ENCODE measurements around the gene PAK6.
A peak's percentile ranks its signal among the peaks of the same experiment; 100 is the strongest.

PAK6 gene

DNA sequence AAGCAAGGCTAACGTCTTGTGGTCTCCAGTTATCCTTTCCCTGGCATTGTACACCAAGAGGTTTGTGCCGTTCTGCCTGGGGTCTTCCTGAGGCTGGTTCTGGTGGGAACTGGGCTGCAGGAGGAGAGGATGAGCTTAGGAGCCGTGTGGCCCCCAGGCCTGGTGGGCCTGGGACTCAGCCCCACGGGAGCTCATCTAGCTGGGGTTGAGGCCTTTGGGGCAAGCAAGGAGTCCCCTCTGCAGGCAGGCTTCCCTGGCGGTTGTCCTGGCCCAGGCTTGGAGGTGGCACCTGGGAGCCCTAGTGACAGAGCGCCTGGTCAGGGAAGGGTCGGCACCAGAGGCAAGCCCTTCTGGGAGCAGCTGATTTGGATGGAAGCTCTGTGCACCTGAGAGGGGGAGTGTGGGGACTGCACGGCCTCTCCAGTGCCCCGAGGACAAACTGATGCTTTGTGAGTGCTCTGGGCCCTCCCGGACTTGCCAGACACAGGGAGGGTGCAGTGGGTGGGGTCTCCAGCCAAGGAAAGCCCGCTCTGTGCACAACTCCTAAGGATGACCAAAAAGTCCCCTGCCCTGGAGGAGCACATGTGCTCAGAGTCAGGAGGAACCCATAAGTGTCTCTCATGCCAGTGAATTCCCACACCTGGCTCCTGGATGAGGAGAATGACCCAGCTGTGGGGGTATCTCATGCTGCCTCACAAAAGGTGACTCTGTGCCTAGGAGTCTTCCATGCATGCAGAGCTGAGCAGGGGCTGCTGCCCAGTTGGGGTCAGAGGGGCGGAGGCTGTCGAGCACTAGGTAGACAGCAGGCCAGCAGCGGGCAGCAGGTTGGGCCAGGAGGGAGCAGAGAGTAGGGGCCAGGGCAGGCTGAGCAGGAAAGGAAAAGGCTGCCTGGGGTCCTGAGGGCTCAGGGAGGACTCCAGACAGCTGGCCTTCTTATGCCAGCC, 2.7 kb downstream of the PAK6 start:
- DNase-seq (ENCODE audit: low spot score): no peak

DNA sequence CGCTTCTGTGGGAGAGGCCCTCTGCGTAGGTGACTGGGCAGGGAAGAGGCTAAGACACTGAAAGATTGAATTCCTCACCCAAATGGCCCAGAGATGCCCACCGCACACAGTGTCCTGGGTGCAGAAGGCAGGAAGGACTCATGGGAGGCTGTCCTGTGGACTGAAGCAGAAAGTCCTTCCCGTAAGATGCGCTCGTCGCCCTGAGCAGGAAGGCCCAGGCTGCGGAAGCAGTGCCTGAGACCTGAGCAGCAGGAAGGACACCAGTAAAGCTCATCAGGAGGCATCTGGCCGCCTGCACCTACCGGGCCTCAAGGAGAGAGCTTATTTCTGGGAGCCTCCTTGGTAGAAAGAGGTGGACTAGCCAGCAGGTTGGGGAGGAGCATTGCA, 3.3 kb downstream of the PAK6 start:
- DNase-seq (ENCODE audit: low spot score): no peak

- no peak for DNase-seq (ENCODE audit: low spot score)
Measured at GRCh38 chr15:40242601-40243000, 3.7 kb downstream of the PAK6 start.

GRCh38 chr15:40243126-40243810, 4.4 kb downstream of the PAK6 start:
- DNase-seq (ENCODE audit: low spot score): no peak

- no peak for DNase-seq (ENCODE audit: low spot score)
Measured at GRCh38 chr15:40244961-40245523, 6.2 kb downstream of the PAK6 start.

DNA sequence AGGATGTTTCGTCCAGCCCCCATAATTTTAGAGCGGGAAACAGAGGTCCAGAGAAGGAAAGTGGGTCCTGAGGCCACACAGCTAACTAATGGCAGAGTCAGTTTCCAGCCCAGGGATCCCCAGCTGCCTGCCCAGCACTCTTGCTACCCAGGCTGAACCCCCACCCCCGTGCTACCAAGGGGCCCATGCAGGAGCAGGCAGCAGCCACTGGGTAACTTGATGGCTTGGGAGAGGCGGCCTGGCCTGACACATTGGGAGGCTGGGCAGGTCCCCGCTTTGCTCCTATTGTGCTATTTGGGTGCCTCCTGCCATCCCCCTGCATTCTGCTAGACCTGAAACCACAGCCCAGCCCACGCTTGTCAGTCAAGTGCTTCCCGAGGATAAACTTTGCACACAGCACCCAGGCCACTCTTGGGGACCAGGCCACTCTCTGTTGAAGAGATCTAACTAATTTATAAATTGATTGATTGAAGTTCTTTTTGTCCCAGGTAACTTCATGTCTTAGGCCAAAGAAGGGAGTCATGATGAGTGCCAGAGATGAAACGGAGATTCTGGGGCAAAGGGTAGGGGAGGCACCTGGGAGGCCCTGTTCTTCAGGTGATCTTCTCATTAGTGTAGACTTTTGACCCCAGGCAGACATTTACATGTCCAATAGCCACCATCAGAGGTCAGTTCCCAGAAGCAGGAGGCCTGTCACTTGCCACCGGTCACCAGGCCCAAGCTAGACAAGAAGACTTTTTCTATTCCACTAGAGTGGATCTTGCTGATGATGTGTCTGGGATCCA, 7.0 kb downstream of the PAK6 start:
- DNase-seq (ENCODE audit: low spot score): no peak

GRCh38 chr15:40246496-40247280, 7.8 kb downstream of the PAK6 start:
- DNase-seq (ENCODE audit: low spot score): no peak

GRCh38 chr15:40247406-40247971, 8.6 kb downstream of the PAK6 start:
- DNase-seq (ENCODE audit: low spot score): no peak

- DNase-seq (ENCODE audit: low spot score): no peak
Measured at GRCh38 chr15:40248006-40248783, 9.3 kb downstream of the PAK6 start.

DNA sequence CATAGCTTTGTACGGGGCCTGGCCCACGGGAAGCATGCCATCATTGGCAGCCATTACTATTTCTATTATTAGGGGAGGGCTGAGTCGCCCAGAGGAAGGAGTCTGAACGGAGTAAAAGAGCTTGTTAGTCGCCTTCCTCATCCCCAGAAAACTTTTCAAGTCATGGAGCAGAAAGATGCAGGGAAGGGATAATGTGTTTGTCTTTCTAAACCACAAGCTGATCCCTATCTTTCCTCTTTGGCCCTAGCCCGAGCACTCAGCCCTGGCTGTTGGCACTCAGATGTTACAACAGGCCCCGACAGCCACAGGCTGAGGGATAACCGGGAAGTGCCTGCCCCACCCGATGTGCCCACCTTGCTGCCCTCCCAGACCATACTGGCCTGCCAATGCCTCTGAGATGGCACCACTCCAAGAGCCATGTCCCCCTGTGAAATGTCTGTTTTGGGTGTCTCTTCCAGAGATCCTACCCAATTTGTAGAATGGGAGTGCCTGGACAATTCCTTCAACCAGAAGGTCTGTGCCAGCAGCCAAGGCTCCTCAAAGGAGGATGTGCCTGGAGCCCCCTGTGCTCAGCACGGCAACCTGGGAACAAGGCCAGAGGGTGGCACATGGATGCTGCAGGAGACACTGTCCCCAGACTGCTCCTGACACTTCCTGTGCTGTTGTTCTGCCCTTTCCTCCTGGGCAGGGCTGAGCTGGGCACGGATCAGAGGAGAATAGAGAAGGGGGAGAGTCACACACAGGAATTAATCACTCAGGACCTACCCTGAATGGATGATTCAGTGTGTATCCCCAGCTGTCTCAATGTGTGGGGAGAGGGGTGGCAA, 10.8 kb downstream of the PAK6 start:
- DNase-seq (ENCODE audit: low spot score): peak; percentile 62

- DNase-seq (ENCODE audit: low spot score): no peak
Measured at GRCh38 chr15:40250304-40250656, 11.4 kb downstream of the PAK6 start.

DNA sequence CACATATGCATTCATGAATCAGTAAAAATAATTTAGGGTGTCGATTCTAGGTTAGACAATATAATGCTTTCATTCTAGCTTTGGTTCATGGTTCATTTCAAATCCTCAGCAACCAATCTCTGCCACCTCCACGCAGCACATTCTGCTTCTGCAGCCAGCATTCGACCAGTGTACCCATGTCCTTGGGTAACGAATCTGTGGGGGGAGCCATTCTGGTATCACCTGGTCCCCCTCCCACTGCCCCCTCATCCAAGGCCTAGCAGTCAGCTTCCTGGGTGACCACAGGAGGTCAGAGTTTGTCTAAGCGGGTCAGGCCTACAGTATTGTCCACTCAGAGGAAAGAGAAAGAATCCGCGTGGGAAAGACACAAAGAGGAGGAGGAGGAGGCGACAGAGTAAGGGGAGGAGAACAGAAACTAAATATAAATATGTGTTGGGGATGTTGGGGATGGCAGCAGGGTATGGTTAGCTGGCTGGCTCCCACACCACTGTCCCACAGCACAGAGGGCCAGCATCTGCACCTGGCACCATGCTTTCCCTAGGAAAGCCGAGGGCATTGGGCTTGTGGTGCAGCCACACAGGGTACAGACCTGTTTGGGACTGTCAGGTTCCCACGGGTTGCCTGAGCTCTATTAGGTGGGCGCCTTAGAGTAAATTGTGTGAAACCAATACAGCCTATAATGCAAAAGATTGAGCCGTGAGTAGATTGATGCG, 12.1 kb downstream of the PAK6 start:
- DNase-seq (ENCODE audit: low spot score): no peak

GRCh38 chr15:40251486-40252140, 12.8 kb downstream of the PAK6 start:
- no peak for DNase-seq (ENCODE audit: low spot score)

DNA sequence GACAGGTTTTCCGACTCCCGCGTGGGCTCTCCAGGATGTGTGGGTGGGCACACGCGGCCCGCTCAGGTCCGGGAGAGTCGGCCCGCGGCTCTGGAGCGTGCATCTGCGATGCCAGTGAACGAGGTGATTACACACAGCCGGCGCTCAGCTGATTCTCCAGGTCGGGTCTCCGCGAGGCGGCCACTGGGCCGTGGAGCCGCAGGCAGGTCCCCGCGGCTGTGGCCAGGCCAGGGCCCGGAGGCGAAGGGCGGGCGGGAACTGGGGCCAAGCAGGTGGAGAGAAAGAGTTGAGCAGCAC, 13.2 kb downstream of the PAK6 start:
- DNase-seq (ENCODE audit: low spot score): no peak

- peak; percentile 42 for DNase-seq (ENCODE audit: low spot score)
Measured at GRCh38 chr15:40252438-40253166, 13.7 kb downstream of the PAK6 start.

GRCh38 chr15:40253167-40253790, 14.4 kb downstream of the PAK6 start:
- no peak for DNase-seq (ENCODE audit: low spot score)

DNA sequence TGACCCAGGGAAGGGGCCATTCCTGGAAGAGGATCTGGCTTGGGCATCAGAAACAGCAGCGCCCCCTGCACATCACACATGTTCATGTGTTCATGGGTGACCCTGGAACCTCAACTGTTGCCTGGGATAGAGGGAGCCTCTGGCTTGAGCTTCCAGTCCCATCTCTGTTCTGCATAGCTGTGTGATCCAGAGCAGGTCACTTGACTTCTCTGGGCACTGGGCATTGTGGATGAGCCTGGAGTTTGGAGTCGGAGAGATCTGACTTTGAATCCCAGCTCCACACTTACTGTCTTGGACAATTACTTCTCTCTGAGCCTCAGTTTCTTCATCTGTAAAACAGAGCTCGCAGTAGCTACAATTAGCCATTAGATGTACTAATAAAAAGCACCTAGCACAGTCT, 15.6 kb downstream of the PAK6 start:
- DNase-seq (ENCODE audit: low spot score): no peak

Measured in kidney tubule cell (primary cell).